HG03571 (cell line): ENCODE data around the gene MSRB1.

Experiments used
- ATAC-seq: cut with Tn5 transposase; IDR thresholded peaks from one replicate; pipeline ENCODE4 v1.9.1; 2021; ENCODE audit not compliant: unreplicated experiment

Gene MSRB1

GRCh38 chr16:1918351-1919326 is 24.4 kb downstream of the MSRB1 start, which contains the start of gene HS3ST6:
Gene HS3ST6, minus strand, starts transcription at chr16:1918415. Its CDS starts 92 bp downstream, at chr16:1918323.
- ATAC-seq: no peak

- no peak for ATAC-seq
These were observed 25.2 kb downstream of the MSRB1 start for GRCh38 chr16:1917665-1918350.

- no peak for ATAC-seq
These were observed 25.8 kb downstream of the MSRB1 start for GRCh38 chr16:1917056-1917664.

- no peak for ATAC-seq
These were observed 26.4 kb downstream of the MSRB1 start for GRCh38 chr16:1916640-1916990.

- no peak for ATAC-seq
These were observed 27.0 kb downstream of the MSRB1 start for GRCh38 chr16:1915732-1916639.

- ATAC-seq: no peak
These were observed 28.0 kb downstream of the MSRB1 start for GRCh38 chr16:1914988-1915387.

GRCh38 chr16:1914084-1914608 is 28.9 kb downstream of the MSRB1 start:
- ATAC-seq: no peak

- no peak for ATAC-seq
These were observed 29.5 kb downstream of the MSRB1 start for GRCh38 chr16:1913327-1914083.

GRCh38 chr16:1912215-1912543 is 30.8 kb downstream of the MSRB1 start:
- no peak for ATAC-seq

GRCh38 chr16:1911467-1912214 is 31.4 kb downstream of the MSRB1 start:
- ATAC-seq: no peak

- ATAC-seq: no peak
These were observed 33.3 kb downstream of the MSRB1 start for GRCh38 chr16:1909561-1910231.

GRCh38 chr16:1908983-1909382 is 34.0 kb downstream of the MSRB1 start:
- ATAC-seq: no peak

GRCh38 chr16:1908184-1908583 is 34.8 kb downstream of the MSRB1 start:
- ATAC-seq: no peak

GRCh38 chr16:1907226-1907860 is 35.7 kb downstream of the MSRB1 start:
- no peak for ATAC-seq

- no peak for ATAC-seq
These were observed 36.2 kb downstream of the MSRB1 start for GRCh38 chr16:1906846-1907165.

- no peak for ATAC-seq
These were observed 36.7 kb downstream of the MSRB1 start for GRCh38 chr16:1906055-1906845.
